Ovary (tissue), 3 donors: ENCODE measurements around the gene RTN1.

Experiments
- POLR2A ChIP-seq: fragments of 450-650 bp; IDR thresholded peaks from one replicate; pipeline ENCODE4 v1.6.1; 2017; ENCODE audit warnings: antibody characterized with exemption, mild to moderate bottlenecking, moderate library complexity
- TF ChIP-seq, protein P1 (sequence below), 3 donors: fragments of 450-650 bp in 2 of 3; fragments of 200-600 bp in 1 of 3; IDR thresholded peaks; one replicate each; pipeline versions ENCODE4 v1.5.1 to v1.8.0; 2016 to 2022; ENCODE audit warnings: antibody characterized with exemption in 3 of 3, mild to moderate bottlenecking in 1 of 3
- donor health status: DM: no; HTN: no; CAD: no.

GRCh38 chr14:59869381-59870255 lies 958 bp downstream of the RTN1 start:
- TF ChIP-seq, protein P1, sequence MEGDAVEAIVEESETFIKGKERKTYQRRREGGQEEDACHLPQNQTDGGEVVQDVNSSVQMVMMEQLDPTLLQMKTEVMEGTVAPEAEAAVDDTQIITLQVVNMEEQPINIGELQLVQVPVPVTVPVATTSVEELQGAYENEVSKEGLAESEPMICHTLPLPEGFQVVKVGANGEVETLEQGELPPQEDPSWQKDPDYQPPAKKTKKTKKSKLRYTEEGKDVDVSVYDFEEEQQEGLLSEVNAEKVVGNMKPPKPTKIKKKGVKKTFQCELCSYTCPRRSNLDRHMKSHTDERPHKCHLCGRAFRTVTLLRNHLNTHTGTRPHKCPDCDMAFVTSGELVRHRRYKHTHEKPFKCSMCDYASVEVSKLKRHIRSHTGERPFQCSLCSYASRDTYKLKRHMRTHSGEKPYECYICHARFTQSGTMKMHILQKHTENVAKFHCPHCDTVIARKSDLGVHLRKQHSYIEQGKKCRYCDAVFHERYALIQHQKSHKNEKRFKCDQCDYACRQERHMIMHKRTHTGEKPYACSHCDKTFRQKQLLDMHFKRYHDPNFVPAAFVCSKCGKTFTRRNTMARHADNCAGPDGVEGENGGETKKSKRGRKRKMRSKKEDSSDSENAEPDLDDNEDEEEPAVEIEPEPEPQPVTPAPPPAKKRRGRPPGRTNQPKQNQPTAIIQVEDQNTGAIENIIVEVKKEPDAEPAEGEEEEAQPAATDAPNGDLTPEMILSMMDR (IDR thresholded peaks at IDR 0.05) = no peak
- TF ChIP-seq POLR2A = no peak
